ENCODE results near the gene GBF1.

GRCh38 chr10:102255404-102255803, 10.1 kb downstream of the GBF1 start:
- TF ChIP-seq, protein P1, sequence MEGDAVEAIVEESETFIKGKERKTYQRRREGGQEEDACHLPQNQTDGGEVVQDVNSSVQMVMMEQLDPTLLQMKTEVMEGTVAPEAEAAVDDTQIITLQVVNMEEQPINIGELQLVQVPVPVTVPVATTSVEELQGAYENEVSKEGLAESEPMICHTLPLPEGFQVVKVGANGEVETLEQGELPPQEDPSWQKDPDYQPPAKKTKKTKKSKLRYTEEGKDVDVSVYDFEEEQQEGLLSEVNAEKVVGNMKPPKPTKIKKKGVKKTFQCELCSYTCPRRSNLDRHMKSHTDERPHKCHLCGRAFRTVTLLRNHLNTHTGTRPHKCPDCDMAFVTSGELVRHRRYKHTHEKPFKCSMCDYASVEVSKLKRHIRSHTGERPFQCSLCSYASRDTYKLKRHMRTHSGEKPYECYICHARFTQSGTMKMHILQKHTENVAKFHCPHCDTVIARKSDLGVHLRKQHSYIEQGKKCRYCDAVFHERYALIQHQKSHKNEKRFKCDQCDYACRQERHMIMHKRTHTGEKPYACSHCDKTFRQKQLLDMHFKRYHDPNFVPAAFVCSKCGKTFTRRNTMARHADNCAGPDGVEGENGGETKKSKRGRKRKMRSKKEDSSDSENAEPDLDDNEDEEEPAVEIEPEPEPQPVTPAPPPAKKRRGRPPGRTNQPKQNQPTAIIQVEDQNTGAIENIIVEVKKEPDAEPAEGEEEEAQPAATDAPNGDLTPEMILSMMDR (IDR thresholded peaks at IDR 0.05), result no peak
- TF ChIP-seq POLR2A (IDR thresholded peaks at IDR 0.05), result no peak

Measured in uterus (tissue), 2 donors.